HG03469 (cell line): Measurements from ENCODE around the gene ARHGAP6.
A peak's percentile ranks its signal among the peaks of the same experiment; 100 is the strongest.

Source experiments
- ATAC-seq: cut with Tn5 transposase; IDR thresholded peaks from one replicate; pipeline ENCODE4 v1.9.1; 2021; ENCODE audit warnings: mild to moderate bottlenecking, moderate library complexity, moderate number of reproducible peaks; ENCODE audit not compliant: unreplicated experiment

ARHGAP6 gene

GRCh38 chrX:11434607-11435006 lies 231.1 kb downstream of the ARHGAP6 start:
- ATAC-seq: no peak

- ATAC-seq: no peak
These were observed 233.9 kb downstream of the ARHGAP6 start for GRCh38 chrX:11431786-11432185.

GRCh38 chrX:11430271-11430670 lies 235.4 kb downstream of the ARHGAP6 start:
- no peak for ATAC-seq

- ATAC-seq: no peak
These were observed 236.1 kb downstream of the ARHGAP6 start for GRCh38 chrX:11429538-11430085.

GRCh38 chrX:11427453-11428071 lies 238.2 kb downstream of the ARHGAP6 start:
- ATAC-seq: no peak

- no peak for ATAC-seq
These were observed 238.8 kb downstream of the ARHGAP6 start for GRCh38 chrX:11426712-11427452.

GRCh38 chrX:11424903-11425674 lies 240.6 kb downstream of the ARHGAP6 start:
- ATAC-seq: no peak

- ATAC-seq: no peak
These were observed 241.8 kb downstream of the ARHGAP6 start for GRCh38 chrX:11423949-11424348.

GRCh38 chrX:11423362-11423818 lies 242.3 kb downstream of the ARHGAP6 start:
- peak; percentile 67 for ATAC-seq

- no peak for ATAC-seq
These were observed 243.2 kb downstream of the ARHGAP6 start for GRCh38 chrX:11422525-11422857.

GRCh38 chrX:11421805-11422524 lies 243.8 kb downstream of the ARHGAP6 start:
- ATAC-seq: no peak

GRCh38 chrX:11420851-11421250 lies 244.9 kb downstream of the ARHGAP6 start:
- no peak for ATAC-seq

GRCh38 chrX:11419102-11419501 lies 246.6 kb downstream of the ARHGAP6 start:
- ATAC-seq: no peak

GRCh38 chrX:11416600-11416999 lies 249.1 kb downstream of the ARHGAP6 start:
- no peak for ATAC-seq

- no peak for ATAC-seq
These were observed 251.6 kb downstream of the ARHGAP6 start for GRCh38 chrX:11414091-11414490.

- ATAC-seq: no peak
These were observed 252.8 kb downstream of the ARHGAP6 start for GRCh38 chrX:11412715-11413623.

- ATAC-seq: no peak
These were observed 255.8 kb downstream of the ARHGAP6 start for GRCh38 chrX:11409957-11410356.

GRCh38 chrX:11408783-11409182 lies 256.9 kb downstream of the ARHGAP6 start:
- ATAC-seq: no peak

- ATAC-seq: no peak
These were observed 257.7 kb downstream of the ARHGAP6 start for GRCh38 chrX:11408109-11408405.
